K562 (cell line): ENCODE measurements around the gene GRIK2. TPM values are rescaled to one million over a fixed set of nuclear protein-coding genes. Genes with fewer than 3 reads are reported as not detected.

Experiments
- GTF3C2 ChIP-seq: IDR thresholded peaks from 3 replicates; pipeline ENCODE4 v1.6.1; 2011; ENCODE audit warnings: borderline replicate concordance, mild to moderate bottlenecking, moderate library complexity; ENCODE audit not compliant: insufficient read length; ENCODE audit errors: extremely low read depth
- HIVEP1 ChIP-seq: fragments of 250-450 bp; sonication (Bioruptor Pico); IDR thresholded peaks from 2 replicates; pipeline ENCODE4 v1.4.0; 2020; ENCODE audit warnings: mild to moderate bottlenecking
- IRF1 ChIP-seq: sonication (generic); formaldehyde crosslinking; IDR thresholded peaks from 2 replicates; pipeline ENCODE4 v1.8.0; 2022; ENCODE audit warnings: missing genetic modification reagents, mild to moderate bottlenecking, borderline replicate concordance
- LEF1 ChIP-seq: fragments of 450-650 bp; IDR thresholded peaks from 2 replicates; pipeline ENCODE4 v1.6.1; 2016; ENCODE audit warnings: mild to moderate bottlenecking
- NCOA2 ChIP-seq, 2 experiments: fragments of 450-650 bp; IDR thresholded peaks; 2 replicates each; pipeline ENCODE4 v1.6.1; 2018; ENCODE audit warnings: mild to moderate bottlenecking in 2 of 2, moderate library complexity in 1 of 2; ENCODE audit not compliant: partially characterized antibody in 2 of 2
- TEAD1 ChIP-seq, 2 experiments: fragments of 450-650 bp in 1 of 2; sonication (generic) in 1 of 2; formaldehyde crosslinking; IDR thresholded peaks; 2 replicates each; pipeline versions ENCODE4 v1.4.0 to v1.8.0; 2020 to 2022; ENCODE audit warnings: mild to moderate bottlenecking in 2 of 2, missing genetic modification reagents in 1 of 2
- ZNF644 ChIP-seq: fragments of 200-800 bp; sonication (Bioruptor generic); IDR thresholded peaks from 2 replicates; pipeline ENCODE4 v1.6.1; 2016; ENCODE audit warnings: low read depth, missing genetic modification characterization, missing compliant biosample characterization
- ZNF764 ChIP-seq: fragments of 250-450 bp; sonication (Bioruptor Pico); IDR thresholded peaks from 2 replicates; pipeline ENCODE4 v1.4.0; 2020; ENCODE audit warnings: low read depth, mild to moderate bottlenecking, moderate library complexity
- polyA plus RNA-seq, 8 experiments: library from polyadenylated mRNA; depleted of rRNA in 4 of 8; stranded (reverse) in 5 of 8; unstranded in 3 of 8; fragments of >200 nt; fragmentation: Nextera tagmentation in 2 of 8; fragmentation: Illumina TruSeq in 1 of 8; extraction: Ambion mirVana in 2 of 8; extraction: Trizol in 1 of 8; gene quantifications; 2 replicates each; pipeline versions ENCODE4 v1.2.1 to v1.2.3, GENCODE V29; 2011 to 2014; ENCODE audit warnings: inconsistent platforms in 1 of 8, missing spikeins in 1 of 8
- total RNA-seq, 7 experiments: library from RNA; depleted of rRNA in 6 of 7; stranded (reverse); fragments of >200 nt in 6 of 7; fragmentation: Illumina TruSeq in 2 of 7; extraction: Trizol in 2 of 7; gene quantifications; 2 replicates each; pipeline versions ENCODE4 v1.2.1 to v1.2.3, GENCODE V29; 2011 to 2021; ENCODE audit warnings: low replicate concordance in 1 of 7

The GRIK2 gene
- total and polyA plus RNA-seq, 9 of the 15 experiments (the other 6 are each of a cell fraction or from before 2014, with no cell fraction given) = not detected

GRCh38 chr6:101816716-101817115 is 423.2 kb downstream of the GRIK2 start (continued):
- TF ChIP-seq LEF1 (no peak), ZNF764 (CRISPR knock-in tag) (no peak), TEAD1 (CRISPR knock-in tag; IDR thresholded peaks at IDR 0.05) (no peak), NCOA2 (IDR thresholded peaks at IDR 0.05; ENCODE audit: partially characterized antibody in 2 of 2) (no peak), HIVEP1 (CRISPR knock-in tag) (no peak), IRF1 (CRISPR knock-in tag) (no peak), ZNF644 (tag) (no peak), GTF3C2 (no peak)
